ENCODE measurements around the gene SDHAF3. TPM values are rescaled to one million over a fixed set of nuclear protein-coding genes. Genes with fewer than 3 reads are reported as not detected.
"Not testable (repeated sequence)": the region's sequence is repeated elsewhere in the genome, so short reads cannot be mapped to it uniquely, and the experiment has no call there.

SDHAF3 gene
- total RNA-seq, 1 experiment from 2014 or later: 27.4 TPM

- Histone ChIP-seq H3K9me3 (ENCODE audit: insufficient read depth, low read depth) (no peaks in the 10 kb centered on the region), H3K36me3 (ENCODE audit: low read depth) (no peaks in the 10 kb centered on the region), H3F3A (ENCODE audit: insufficient read depth, low read depth) (no peaks in the 10 kb centered on the region), H3K27me3 (ENCODE audit: insufficient read depth, low read depth) (no peaks in the 10 kb centered on the region), H3K9me2 (ENCODE audit: insufficient read depth) (peaks cover 3% of the 10 kb centered on the region; the same call in 1 of the 2 replicates), H2AFZ (no peak overlapping the region), H3K27ac (no peak overlapping the region), H4K20me1 (ENCODE audit: insufficient read depth) (no peaks in the 10 kb centered on the region), H3K4me2 (no peak overlapping the region), H3K79me2 (ENCODE audit: low read depth) (no peaks in the 10 kb centered on the region), H3K4me1 (replicated peaks; ENCODE audit: insufficient read depth) (no peaks in the 10 kb centered on the region), H3K4me3 (no peak overlapping the region)
- no peak for DNase-seq
- TF ChIP-seq CTCF (conservative IDR thresholded peaks at IDR 0.05) (no peak), EZH2 (IDR thresholded peaks at IDR 0.05; ENCODE audit: low read depth) (no peak)
- ChIA-PET CTCF (no interaction called here), POLR2A (ENCODE audit: unreplicated experiment) (interaction anchor here (0.7 kb wide), 1 partner anchor 17 kb away, joined by 3 read pairs; no protein-coding TSS in a partner anchor)
- BruUV-seq (replicated peaks): no TSS peak
- intact Hi-C loops (cut with micrococcal nuclease; ENCODE audit: unreplicated experiment): no loop called here
Measured at GRCh38 chr7:97187067-97187466, 69.6 kb downstream of the SDHAF3 start.

- H3K4me2 ChIP-seq; H3K4me1 ChIP-seq (replicated peaks; ENCODE audit: insufficient read depth); H3K79me2 ChIP-seq (ENCODE audit: low read depth); H3K4me3 ChIP-seq; H2AFZ ChIP-seq; POLR2A ChIA-PET (ENCODE audit: unreplicated experiment); H3K9me3 ChIP-seq (ENCODE audit: insufficient read depth, low read depth); H4K20me1 ChIP-seq (ENCODE audit: insufficient read depth); H3K9me2 ChIP-seq (ENCODE audit: insufficient read depth); BruUV-seq (replicated peaks); DNase-seq; H3F3A ChIP-seq (ENCODE audit: insufficient read depth, low read depth); H3K36me3 ChIP-seq (ENCODE audit: low read depth); CTCF ChIA-PET; H3K27ac ChIP-seq; intact Hi-C loops (cut with micrococcal nuclease; ENCODE audit: unreplicated experiment): not testable (repeated sequence)
- peaks cover 10% of the 10 kb centered on the region for H3K27me3 ChIP-seq (ENCODE audit: insufficient read depth, low read depth)
Measured at GRCh38 chr7:97196174-97196573, 78.7 kb downstream of the SDHAF3 start.

- Histone ChIP-seq H3K79me2 (ENCODE audit: low read depth) (no peaks in the 10 kb centered on the region), H3K9me2 (ENCODE audit: insufficient read depth) (no peaks in the 10 kb centered on the region), H2AFZ (no peak overlapping the region), H3K36me3 (ENCODE audit: low read depth) (no peaks in the 10 kb centered on the region), H4K20me1 (ENCODE audit: insufficient read depth) (no peaks in the 10 kb centered on the region), H3K27me3 (ENCODE audit: insufficient read depth, low read depth) (peaks cover 12% of the 10 kb centered on the region), H3K9me3 (ENCODE audit: insufficient read depth, low read depth) (0 out of 2 replicates have a peak, but pooled peaks cover 4% of the 10 kb centered on the region), H3F3A (ENCODE audit: insufficient read depth, low read depth) (no peaks in the 10 kb centered on the region), H3K27ac (no peak overlapping the region), H3K4me2 (no peak overlapping the region), H3K4me3 (no peak overlapping the region), H3K4me1 (replicated peaks; ENCODE audit: insufficient read depth) (no peaks in the 10 kb centered on the region)
- no peak for DNase-seq
- intact Hi-C loops (cut with micrococcal nuclease; ENCODE audit: unreplicated experiment): no loop called here
- ChIA-PET POLR2A (ENCODE audit: unreplicated experiment) (no interaction called here), CTCF (no interaction called here)
- no peak for TF ChIP-seq EZH2 (IDR thresholded peaks at IDR 0.05; ENCODE audit: low read depth)
- no peak for TF ChIP-seq CTCF (conservative IDR thresholded peaks at IDR 0.05)
- BruUV-seq (replicated peaks): no TSS peak
Measured at GRCh38 chr7:97198596-97198995, 81.1 kb downstream of the SDHAF3 start.

- no TSS peak for BruUV-seq (replicated peaks)
- intact Hi-C loops (cut with micrococcal nuclease; ENCODE audit: unreplicated experiment): no loop called here
- no peak for TF ChIP-seq EZH2 (IDR thresholded peaks at IDR 0.05; ENCODE audit: low read depth)
- no peak overlapping the region for H3K4me2 ChIP-seq
- DNase-seq: no peak
- no peak overlapping the region for H3K4me3 ChIP-seq
- H3K27me3 ChIP-seq (ENCODE audit: insufficient read depth, low read depth): peaks cover 26% of the 10 kb centered on the region
- H3K4me1 ChIP-seq (replicated peaks; ENCODE audit: insufficient read depth): no peaks in the 10 kb centered on the region
- no peaks in the 10 kb centered on the region for H3K79me2 ChIP-seq (ENCODE audit: low read depth)
- H3K36me3 ChIP-seq (ENCODE audit: low read depth): no peaks in the 10 kb centered on the region
- POLR2A ChIA-PET (ENCODE audit: unreplicated experiment): no interaction called here
- no peak overlapping the region for H3K27ac ChIP-seq
- no peak overlapping the region for H2AFZ ChIP-seq
- CTCF ChIA-PET: no interaction called here
- H3K9me2 ChIP-seq (ENCODE audit: insufficient read depth): no peaks in the 10 kb centered on the region
- H3K9me3 ChIP-seq (ENCODE audit: insufficient read depth, low read depth): 0 out of 2 replicates have a peak, but pooled peaks cover 4% of the 10 kb centered on the region
- H3F3A ChIP-seq (ENCODE audit: insufficient read depth, low read depth): no peaks in the 10 kb centered on the region
- H4K20me1 ChIP-seq (ENCODE audit: insufficient read depth): no peaks in the 10 kb centered on the region
Measured at GRCh38 chr7:97200018-97200417, 82.5 kb downstream of the SDHAF3 start.
